ENCODE results near the gene GPSM3.

The GPSM3 gene

DNA sequence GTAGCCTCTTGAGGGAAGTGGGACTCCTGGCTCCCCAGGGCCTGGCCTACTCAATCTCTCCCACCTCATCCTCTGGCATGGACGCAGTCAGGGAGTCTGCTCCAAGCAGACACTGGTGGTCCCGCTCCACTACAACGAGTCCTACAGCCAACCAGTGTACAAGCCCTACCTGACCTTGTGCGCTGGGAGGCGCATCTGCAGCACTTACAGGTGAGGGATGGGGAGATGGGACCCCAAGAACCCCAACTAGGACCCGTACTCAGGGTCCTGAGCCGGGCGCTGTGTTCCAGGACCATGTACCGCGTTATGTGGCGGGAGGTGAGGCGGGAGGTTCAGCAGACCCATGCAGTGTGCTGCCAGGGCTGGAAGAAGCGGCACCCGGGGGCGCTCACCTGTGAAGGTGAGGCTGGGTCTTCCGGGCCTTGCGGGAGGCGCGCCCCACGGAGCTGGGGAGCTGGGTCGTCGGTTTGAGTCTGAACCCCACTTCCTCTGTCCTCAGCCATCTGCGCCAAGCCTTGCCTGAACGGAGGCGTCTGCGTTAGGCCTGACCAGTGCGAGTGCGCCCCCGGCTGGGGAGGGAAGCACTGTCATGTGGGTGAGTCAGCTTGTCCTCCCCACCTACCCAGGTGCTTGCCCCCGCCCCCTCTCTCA is 25.9 kb downstream of the GPSM3 start:
- H3K27ac ChIP-seq (ENCODE audit: low read depth, low read length) = no peak overlapping the region
- DNase-seq = peak; percentile 82
- no peaks in the 10 kb centered on the region for H3K79me2 ChIP-seq (ENCODE audit: control insufficient read depth, insufficient read depth, low read length)
- no peaks in the 10 kb centered on the region for H3K27me3 ChIP-seq (ENCODE audit: insufficient read depth, low read length, poor library complexity)
- H3K18ac ChIP-seq (ENCODE audit: low read length) = no peak overlapping the region
- peaks cover 2% of the 10 kb centered on the region for H3K36me3 ChIP-seq (ENCODE audit: control insufficient read depth, insufficient read depth, low read length)
- H3K56ac ChIP-seq (ENCODE audit: low read length) = peak overlapping the region; percentile 42
- H3K79me1 ChIP-seq (ENCODE audit: low read length) = peaks cover 3% of the 10 kb centered on the region
- H4K8ac ChIP-seq (ENCODE audit: low read depth, low read length) = no peak overlapping the region
- no peak overlapping the region for H2BK120ac ChIP-seq (ENCODE audit: low read depth, low read length)
- no CpG with 5 or more reads among the region's 30 CpGs for WGBS (ENCODE audit: extremely low coverage, insufficient coverage, low lambda C conversion rate)
- no peak overlapping the region for H4K5ac ChIP-seq (ENCODE audit: low read length)
- no peak overlapping the region for H3K9ac ChIP-seq (ENCODE audit: low read length)
- H3K4me3 ChIP-seq (ENCODE audit: low read length) = no peak overlapping the region
- no peak overlapping the region for H3K4me2 ChIP-seq (ENCODE audit: low read length)
- no peak overlapping the region for H2BK15ac ChIP-seq (replicated peaks; ENCODE audit: low read depth)
- H3K4ac ChIP-seq (ENCODE audit: low read depth, low read length) = no peak overlapping the region
- no peak overlapping the region for H2BK5ac ChIP-seq (ENCODE audit: low read length)
- no peak overlapping the region for H3K23ac ChIP-seq (ENCODE audit: low read length)
- no peak overlapping the region for H2AK5ac ChIP-seq (ENCODE audit: low read length)
- no peaks in the 10 kb centered on the region for H3K4me1 ChIP-seq (ENCODE audit: control insufficient read depth, low read depth, low read length)

DNA sequence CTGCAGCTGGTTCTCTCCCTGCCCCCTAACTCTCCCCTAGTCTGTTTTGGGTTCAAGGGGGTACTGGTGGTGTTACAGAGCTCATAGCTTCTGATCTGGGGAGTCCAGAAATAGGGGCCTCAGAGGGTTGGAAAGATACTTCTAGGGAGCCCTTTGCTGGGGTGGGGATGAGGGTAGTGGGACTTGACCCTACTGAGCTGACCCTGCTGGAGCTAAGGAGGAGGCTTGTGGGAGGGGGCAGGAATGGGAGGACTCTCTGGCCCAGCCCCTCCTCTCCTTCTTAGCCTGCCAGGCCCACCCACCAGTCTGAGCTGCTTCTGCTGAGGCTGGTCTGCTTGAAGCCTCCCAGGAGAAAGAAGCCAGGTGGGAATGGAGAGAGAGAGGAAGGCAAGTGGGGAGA is 28.1 kb downstream of the GPSM3 start, which contains the start of gene EGFL8:
EGFL8 (plus strand) TSS at position 301 of the 400 bp plus-strand sequence. CDS start 1,571 bp downstream, outside the sequence.
- Histone ChIP-seq H3K18ac (ENCODE audit: low read length) (no peak within 1 kb of the TSS), H2BK120ac (ENCODE audit: low read depth, low read length) (no peak within 1 kb of the TSS), H2AK5ac (ENCODE audit: low read length) (no peak within 1 kb of the TSS), H3K4me2 (ENCODE audit: low read length) (no peak within 1 kb of the TSS), H2BK15ac (replicated peaks; ENCODE audit: low read depth) (no peak within 1 kb of the TSS), H3K9ac (ENCODE audit: low read length) (no peak within 1 kb of the TSS), H3K23ac (ENCODE audit: low read length) (no peak within 1 kb of the TSS), H3K56ac (ENCODE audit: low read length) (no peak within 1 kb of the TSS), H3K4me3 (ENCODE audit: low read length) (no peak within 1 kb of the TSS), H2BK5ac (ENCODE audit: low read length) (no peak within 1 kb of the TSS), H3K4me1 (ENCODE audit: control insufficient read depth, low read depth, low read length) (no peaks in the 10 kb centered on the region), H4K5ac (ENCODE audit: low read length) (no peak within 1 kb of the TSS), H3K27me3 (ENCODE audit: insufficient read depth, low read length, poor library complexity) (no peaks in the 10 kb centered on the region), H3K27ac (ENCODE audit: low read depth, low read length) (peak within 1 kb of the TSS; percentile 46), H4K8ac (ENCODE audit: low read depth, low read length) (no peak within 1 kb of the TSS), H3K79me2 (ENCODE audit: control insufficient read depth, insufficient read depth, low read length) (no peaks in the 10 kb centered on the region), H3K79me1 (ENCODE audit: low read length) (no peaks in the 10 kb centered on the region), H3K36me3 (ENCODE audit: control insufficient read depth, insufficient read depth, low read length) (no peaks in the 10 kb centered on the region), H3K4ac (ENCODE audit: low read depth, low read length) (no peak within 1 kb of the TSS)
- no peak for DNase-seq

DNA sequence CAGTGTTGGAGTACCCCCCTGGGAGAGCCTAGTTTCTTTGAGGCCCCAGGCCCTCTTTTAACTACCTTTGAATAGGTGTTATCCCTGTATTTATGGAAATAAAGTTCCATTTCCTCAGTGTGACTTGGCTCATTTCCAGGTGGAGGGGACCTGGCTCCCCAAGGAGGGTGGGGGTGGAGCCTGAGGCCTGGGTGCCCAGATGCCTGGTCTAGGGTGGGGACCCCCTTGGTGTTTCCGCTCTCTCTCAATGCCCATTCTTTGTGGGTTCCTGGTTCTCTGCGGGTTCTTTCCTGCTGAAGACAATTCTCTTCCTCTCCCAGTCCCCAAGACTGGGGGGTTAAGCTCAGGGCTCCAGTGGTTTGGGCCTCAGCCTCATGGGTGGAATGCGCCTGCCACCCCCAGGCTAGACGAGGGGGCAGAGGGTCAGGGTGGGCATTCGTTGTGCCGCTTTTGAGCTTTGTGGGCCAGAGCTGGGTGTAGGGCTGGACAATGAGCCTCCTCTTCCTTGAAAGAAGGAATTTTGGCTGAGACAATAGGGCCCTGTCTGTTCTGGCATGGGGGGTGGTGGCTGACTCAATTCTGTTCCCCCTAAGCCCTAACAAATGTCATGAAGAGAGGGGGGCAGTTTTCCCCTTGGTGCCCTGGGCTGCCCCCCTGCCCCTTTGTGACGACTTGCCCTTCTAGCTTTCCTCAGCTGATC is 28.7 kb downstream of the GPSM3 start:
- H3K27ac ChIP-seq (ENCODE audit: low read depth, low read length) = peak overlapping the region; percentile 46
- H3K18ac ChIP-seq (ENCODE audit: low read length) = no peak overlapping the region

DNA sequence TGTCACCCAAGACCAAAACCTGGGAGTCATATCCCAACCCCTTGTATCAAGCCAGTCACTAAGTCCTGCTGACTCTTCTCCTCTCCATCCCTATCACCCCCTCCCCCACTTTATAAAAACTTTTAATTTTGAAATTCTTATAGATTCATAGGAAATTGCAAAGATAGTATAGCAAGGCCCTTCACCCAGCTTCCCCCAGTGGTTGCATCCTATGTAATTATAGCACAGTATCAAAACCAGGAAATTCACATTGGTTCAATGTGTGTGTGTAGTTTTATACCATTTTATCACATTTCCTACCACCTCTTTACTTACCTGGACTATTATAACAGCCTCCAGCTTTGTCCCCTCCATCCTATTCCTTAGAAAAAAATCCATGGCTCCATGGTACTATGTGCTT is 34.4 kb downstream of the GPSM3 start:
- peaks cover 8% of the 10 kb centered on the region for H3K79me1 ChIP-seq (ENCODE audit: low read length)
- no peak overlapping the region for H3K56ac ChIP-seq (ENCODE audit: low read length)
- H3K36me3 ChIP-seq (ENCODE audit: control insufficient read depth, insufficient read depth, low read length) = peaks cover 2% of the 10 kb centered on the region
- H3K4me1 ChIP-seq (ENCODE audit: control insufficient read depth, low read depth, low read length) = peaks cover 3% of the 10 kb centered on the region
- no peak overlapping the region for H3K18ac ChIP-seq (ENCODE audit: low read length)
- H2BK15ac ChIP-seq (replicated peaks; ENCODE audit: low read depth) = no peak overlapping the region
- DNase-seq = no peak
- no peak overlapping the region for H3K27ac ChIP-seq (ENCODE audit: low read depth, low read length)
- H3K4me3 ChIP-seq (ENCODE audit: low read length) = no peak overlapping the region
- no peak overlapping the region for H2AK5ac ChIP-seq (ENCODE audit: low read length)
- no peak overlapping the region for H3K4me2 ChIP-seq (ENCODE audit: low read length)
- H3K23ac ChIP-seq (ENCODE audit: low read length) = no peak overlapping the region
- no peak overlapping the region for H4K5ac ChIP-seq (ENCODE audit: low read length)
- H3K79me2 ChIP-seq (ENCODE audit: control insufficient read depth, insufficient read depth, low read length) = no peaks in the 10 kb centered on the region
- H4K8ac ChIP-seq (ENCODE audit: low read depth, low read length) = no peak overlapping the region
- no peak overlapping the region for H3K9ac ChIP-seq (ENCODE audit: low read length)
- H3K27me3 ChIP-seq (ENCODE audit: insufficient read depth, low read length, poor library complexity) = no peaks in the 10 kb centered on the region
- no peak overlapping the region for H2BK5ac ChIP-seq (ENCODE audit: low read length)
- no peak overlapping the region for H2BK120ac ChIP-seq (ENCODE audit: low read depth, low read length)
- no peak overlapping the region for H3K4ac ChIP-seq (ENCODE audit: low read depth, low read length)

More for the DNA sequence above, 28.7 kb downstream of the GPSM3 start:
- no peak for DNase-seq
- H2AK5ac ChIP-seq (ENCODE audit: low read length) = no peak overlapping the region
- H3K4me1 ChIP-seq (ENCODE audit: control insufficient read depth, low read depth, low read length) = no peaks in the 10 kb centered on the region
- no peaks in the 10 kb centered on the region for H3K79me2 ChIP-seq (ENCODE audit: control insufficient read depth, insufficient read depth, low read length)
- no peak overlapping the region for H3K23ac ChIP-seq (ENCODE audit: low read length)
- no peak overlapping the region for H3K9ac ChIP-seq (ENCODE audit: low read length)
- no peak overlapping the region for H3K4me3 ChIP-seq (ENCODE audit: low read length)
- no peak overlapping the region for H3K4me2 ChIP-seq (ENCODE audit: low read length)
- H3K79me1 ChIP-seq (ENCODE audit: low read length) = no peaks in the 10 kb centered on the region
- no peak overlapping the region for H2BK5ac ChIP-seq (ENCODE audit: low read length)
- H3K36me3 ChIP-seq (ENCODE audit: control insufficient read depth, insufficient read depth, low read length) = no peaks in the 10 kb centered on the region
- no peak overlapping the region for H4K5ac ChIP-seq (ENCODE audit: low read length)
- no peaks in the 10 kb centered on the region for H3K27me3 ChIP-seq (ENCODE audit: insufficient read depth, low read length, poor library complexity)
- H2BK15ac ChIP-seq (replicated peaks; ENCODE audit: low read depth) = no peak overlapping the region
- H3K56ac ChIP-seq (ENCODE audit: low read length) = no peak overlapping the region
- no peak overlapping the region for H2BK120ac ChIP-seq (ENCODE audit: low read depth, low read length)
- no peak overlapping the region for H4K8ac ChIP-seq (ENCODE audit: low read depth, low read length)
- WGBS (ENCODE audit: extremely low coverage, insufficient coverage, low lambda C conversion rate) = no CpG with 5 or more reads among the region's 7 CpGs
- no peak overlapping the region for H3K4ac ChIP-seq (ENCODE audit: low read depth, low read length)

- H3K18ac ChIP-seq (ENCODE audit: low read length) = no peak overlapping the region
- H3K23ac ChIP-seq (ENCODE audit: low read length) = no peak overlapping the region
- no peak overlapping the region for H4K8ac ChIP-seq (ENCODE audit: low read depth, low read length)
- H3K79me1 ChIP-seq (ENCODE audit: low read length) = peaks cover 8% of the 10 kb centered on the region
- no peaks in the 10 kb centered on the region for H3K27me3 ChIP-seq (ENCODE audit: insufficient read depth, low read length, poor library complexity)
- H4K5ac ChIP-seq (ENCODE audit: low read length) = no peak overlapping the region
- H3K36me3 ChIP-seq (ENCODE audit: control insufficient read depth, insufficient read depth, low read length) = peaks cover 2% of the 10 kb centered on the region
- no CpG with 5 or more reads among the region's 9 CpGs for WGBS (ENCODE audit: extremely low coverage, insufficient coverage, low lambda C conversion rate)
- peaks cover 9% of the 10 kb centered on the region for H3K4me1 ChIP-seq (ENCODE audit: control insufficient read depth, low read depth, low read length)
- no peak overlapping the region for H2BK120ac ChIP-seq (ENCODE audit: low read depth, low read length)
- no peak overlapping the region for H3K4ac ChIP-seq (ENCODE audit: low read depth, low read length)
- DNase-seq = no peak
- H2AK5ac ChIP-seq (ENCODE audit: low read length) = no peak overlapping the region
- H3K56ac ChIP-seq (ENCODE audit: low read length) = no peak overlapping the region
- H3K27ac ChIP-seq (ENCODE audit: low read depth, low read length) = no peak overlapping the region
- no peaks in the 10 kb centered on the region for H3K79me2 ChIP-seq (ENCODE audit: control insufficient read depth, insufficient read depth, low read length)
- no peak overlapping the region for H3K4me2 ChIP-seq (ENCODE audit: low read length)
- H3K4me3 ChIP-seq (ENCODE audit: low read length) = no peak overlapping the region
- H2BK15ac ChIP-seq (replicated peaks; ENCODE audit: low read depth) = no peak overlapping the region
- no peak overlapping the region for H2BK5ac ChIP-seq (ENCODE audit: low read length)
- no peak overlapping the region for H3K9ac ChIP-seq (ENCODE audit: low read length)
Measured at GRCh38 chr6:32156891-32157290, 35.6 kb downstream of the GPSM3 start.

Data from mesendoderm (in vitro differentiated cells).